HG02970 (cell line): ENCODE measurements around the gene RAB30.
"Not testable (repeated sequence)": the region's sequence is repeated elsewhere in the genome, so short reads cannot be mapped to it uniquely, and the experiment has no call there.

Experiments used
- ATAC-seq: cut with Tn5 transposase; IDR thresholded peaks from one replicate; pipeline ENCODE4 v1.9.1; 2021; ENCODE audit warnings: mild to moderate bottlenecking, moderate library complexity, moderate number of reproducible peaks; ENCODE audit not compliant: unreplicated experiment, low FRiP score

The RAB30 gene

GRCh38 chr11:83019888-83020579 lies 51.7 kb downstream of the RAB30 start:
- no peak for ATAC-seq

- ATAC-seq = no peak
Measured at GRCh38 chr11:83014951-83015350, 56.7 kb downstream of the RAB30 start.

- ATAC-seq = no peak
Measured at GRCh38 chr11:83012168-83013067, 59.3 kb downstream of the RAB30 start.

- ATAC-seq = no peak
Measured at GRCh38 chr11:83011333-83012167, 60.1 kb downstream of the RAB30 start.

GRCh38 chr11:83009999-83010398 lies 61.7 kb downstream of the RAB30 start:
- no peak for ATAC-seq

GRCh38 chr11:83009136-83009535 lies 62.6 kb downstream of the RAB30 start:
- not testable (repeated sequence) for ATAC-seq

GRCh38 chr11:83008581-83008923 lies 63.1 kb downstream of the RAB30 start:
- no peak for ATAC-seq

- no peak for ATAC-seq
Measured at GRCh38 chr11:83007909-83008580, 63.7 kb downstream of the RAB30 start.

GRCh38 chr11:83007477-83007876 lies 64.2 kb downstream of the RAB30 start:
- no peak for ATAC-seq

GRCh38 chr11:83006877-83007330 lies 64.8 kb downstream of the RAB30 start:
- ATAC-seq = no peak

- no peak for ATAC-seq
Measured at GRCh38 chr11:83004746-83005556, 66.7 kb downstream of the RAB30 start.

GRCh38 chr11:83002522-83002921 lies 69.2 kb downstream of the RAB30 start:
- ATAC-seq = no peak

- no peak for ATAC-seq
Measured at GRCh38 chr11:83002053-83002452, 69.6 kb downstream of the RAB30 start.

GRCh38 chr11:83000381-83000780 lies 71.3 kb downstream of the RAB30 start:
- ATAC-seq = no peak

GRCh38 chr11:82999232-82999631 lies 72.5 kb downstream of the RAB30 start:
- no peak for ATAC-seq

- no peak for ATAC-seq
Measured at GRCh38 chr11:82998697-82999096, 73.0 kb downstream of the RAB30 start.

- ATAC-seq = peak; percentile 70
Measured at GRCh38 chr11:82996966-82997606, 74.6 kb downstream of the RAB30 start.

GRCh38 chr11:82995754-82996398 lies 75.8 kb downstream of the RAB30 start:
- no peak for ATAC-seq
